ENCODE results near the gene SESN1. TPM values are rescaled to one million over a fixed set of nuclear protein-coding genes. Genes with fewer than 3 reads are reported as not detected.

The SESN1 gene
- total RNA-seq, 1 donor from 2014 or later = 13.2 TPM

GRCh38 chr6:109006818-109007217 lies 87.8 kb downstream of the SESN1 start:
- no peak for DNase-seq (ENCODE audit: extremely low spot score, unreplicated experiment)
- H3K27me3 Mint-ChIP-seq (ENCODE audit: unreplicated experiment) = no peaks in the 10 kb centered on the region
- no peak for TF ChIP-seq CTCF (IDR thresholded peaks at IDR 0.05)
- H3K9me3 Mint-ChIP-seq (ENCODE audit: unreplicated experiment) = no peaks in the 10 kb centered on the region
- H3K4me3 Mint-ChIP-seq (ENCODE audit: unreplicated experiment) = no peak overlapping the region
- no peak overlapping the region for H3K27ac Mint-ChIP-seq (ENCODE audit: unreplicated experiment)
- no peaks in the 10 kb centered on the region for H3K36me3 Mint-ChIP-seq (ENCODE audit: unreplicated experiment)
- peaks cover 21% of the 10 kb centered on the region for H3K4me1 Mint-ChIP-seq (ENCODE audit: unreplicated experiment)

GRCh38 chr6:109002882-109003281 lies 91.8 kb downstream of the SESN1 start:
- no peak for DNase-seq (ENCODE audit: extremely low spot score, unreplicated experiment)
- no peaks in the 10 kb centered on the region for H3K27me3 Mint-ChIP-seq (ENCODE audit: unreplicated experiment)
- H3K4me1 Mint-ChIP-seq (ENCODE audit: unreplicated experiment) = peaks cover 4% of the 10 kb centered on the region
- no peak for TF ChIP-seq CTCF (IDR thresholded peaks at IDR 0.05)
- peaks cover 14% of the 10 kb centered on the region for H3K36me3 Mint-ChIP-seq (ENCODE audit: unreplicated experiment)
- H3K9me3 Mint-ChIP-seq (ENCODE audit: unreplicated experiment) = no peaks in the 10 kb centered on the region
- H3K4me3 Mint-ChIP-seq (ENCODE audit: unreplicated experiment) = no peak overlapping the region
- no peak overlapping the region for H3K27ac Mint-ChIP-seq (ENCODE audit: unreplicated experiment)

GRCh38 chr6:109002051-109002697 lies 92.5 kb downstream of the SESN1 start:
- no peak for TF ChIP-seq CTCF (IDR thresholded peaks at IDR 0.05)
- no peak overlapping the region for H3K4me3 Mint-ChIP-seq (ENCODE audit: unreplicated experiment)
- no peak for DNase-seq (ENCODE audit: extremely low spot score, unreplicated experiment)
- H3K9me3 Mint-ChIP-seq (ENCODE audit: unreplicated experiment) = no peaks in the 10 kb centered on the region
- no peaks in the 10 kb centered on the region for H3K4me1 Mint-ChIP-seq (ENCODE audit: unreplicated experiment)
- no peak overlapping the region for H3K27ac Mint-ChIP-seq (ENCODE audit: unreplicated experiment)
- H3K27me3 Mint-ChIP-seq (ENCODE audit: unreplicated experiment) = no peaks in the 10 kb centered on the region
- H3K36me3 Mint-ChIP-seq (ENCODE audit: unreplicated experiment) = peaks cover 15% of the 10 kb centered on the region

- H3K36me3 Mint-ChIP-seq (ENCODE audit: unreplicated experiment) = peaks cover 19% of the 10 kb centered on the region
- H3K9me3 Mint-ChIP-seq (ENCODE audit: unreplicated experiment) = no peaks in the 10 kb centered on the region
- no peak overlapping the region for H3K27ac Mint-ChIP-seq (ENCODE audit: unreplicated experiment)
- no peak for DNase-seq (ENCODE audit: extremely low spot score, unreplicated experiment)
- no peak overlapping the region for H3K4me3 Mint-ChIP-seq (ENCODE audit: unreplicated experiment)
- no peak for TF ChIP-seq CTCF (IDR thresholded peaks at IDR 0.05)
- no peaks in the 10 kb centered on the region for H3K4me1 Mint-ChIP-seq (ENCODE audit: unreplicated experiment)
- no peaks in the 10 kb centered on the region for H3K27me3 Mint-ChIP-seq (ENCODE audit: unreplicated experiment)
Observed at GRCh38 chr6:109001291-109001894, 93.3 kb downstream of the SESN1 start.

GRCh38 chr6:109000289-109000688 lies 94.4 kb downstream of the SESN1 start:
- Mint-ChIP-seq H3K27ac (ENCODE audit: unreplicated experiment) (no peak overlapping the region), H3K27me3 (ENCODE audit: unreplicated experiment) (no peaks in the 10 kb centered on the region), H3K4me1 (ENCODE audit: unreplicated experiment) (no peaks in the 10 kb centered on the region), H3K4me3 (ENCODE audit: unreplicated experiment) (no peak overlapping the region), H3K9me3 (ENCODE audit: unreplicated experiment) (no peaks in the 10 kb centered on the region), H3K36me3 (ENCODE audit: unreplicated experiment) (peaks cover 19% of the 10 kb centered on the region)
- no peak for TF ChIP-seq CTCF (IDR thresholded peaks at IDR 0.05)
- no peak for DNase-seq (ENCODE audit: extremely low spot score, unreplicated experiment)

Data from osteocyte (in vitro differentiated cells).